Thyroid gland (tissue), 4 donors: ENCODE measurements around the gene ACTG2. TPM values are rescaled to one million over a fixed set of nuclear protein-coding genes. Genes with fewer than 3 reads are reported as not detected.

Experiments
- DNase-seq, 2 donors: peaks; one replicate each; pipeline ENCODE4 v3.0.0-alpha.2; 2019
- H3K27ac ChIP-seq, 3 donors: fragments of 200-600 bp; sonication (generic); 1 replicate in 2 of 3; 2 replicates in 1 of 3; pipeline ENCODE4 v1.5.1; 2016 to 2019; ENCODE audit warnings: mild to moderate bottlenecking in 1 of 3, moderate library complexity in 1 of 3
- H3K27me3 ChIP-seq: fragments of 200-600 bp; sonication (generic); one replicate; pipeline ENCODE4 v1.5.1; 2019
- H3K36me3 ChIP-seq, 2 donors: fragments of 200-600 bp; sonication (generic); one replicate each; pipeline ENCODE4 v1.5.1; 2016 to 2019
- H3K4me1 ChIP-seq, 2 donors: fragments of 200-600 bp; sonication (generic); one replicate each; pipeline ENCODE4 v1.5.1; 2017 to 2019
- H3K4me3 ChIP-seq, 3 donors: fragments of 200-600 bp; sonication (generic); replicated peaks in 1 of 3; 1 replicate in 2 of 3; 2 replicates in 1 of 3; pipeline ENCODE4 v1.5.1; 2016; ENCODE audit warnings: mild to moderate bottlenecking in 1 of 3
- H3K9me3 ChIP-seq: fragments of 200-600 bp; sonication (generic); one replicate; pipeline ENCODE4 v1.5.1; 2017
- CTCF ChIP-seq, 6 experiments: fragments of 200-600 bp in 3 of 6; fragments of 450-650 bp in 3 of 6; sonication (generic) in 3 of 6; IDR thresholded peaks; one replicate each; pipeline ENCODE4 v1.5.1; 2016 to 2019; ENCODE audit warnings: antibody characterized with exemption in 6 of 6, mild to moderate bottlenecking in 2 of 6, inconsistent platforms in 1 of 6, moderate library complexity in 1 of 6
- POLR2A ChIP-seq, 2 donors: fragments of 450-650 bp; IDR thresholded peaks; one replicate each; pipeline ENCODE4 v1.6.1; 2017; ENCODE audit warnings: antibody characterized with exemption in 2 of 2, mild to moderate bottlenecking in 2 of 2, moderate library complexity in 1 of 2
- WGBS, 2 donors: methylation state at CpG; one replicate each; pipeline ENCODE4 v1.1.5; 2017; 5-methylcytosine and 5-hydroxymethylcytosine counted together
- intact Hi-C: fragments of 100-400 bp; cut with DNase I; formaldehyde crosslinking; loops from one replicate; pipeline ENCODE4 v1.15.1; 2023
- total RNA-seq, 4 donors: library from RNA; depleted of rRNA; stranded (reverse); fragments of >200 nt; gene quantifications; one replicate each; pipeline ENCODE4 v1.2.3, GENCODE V29; 2016

The ACTG2 gene
- total RNA-seq, 4 donors from 2014 or later, result 1.5 to 24.4 (median 2.3) TPM

DNA sequence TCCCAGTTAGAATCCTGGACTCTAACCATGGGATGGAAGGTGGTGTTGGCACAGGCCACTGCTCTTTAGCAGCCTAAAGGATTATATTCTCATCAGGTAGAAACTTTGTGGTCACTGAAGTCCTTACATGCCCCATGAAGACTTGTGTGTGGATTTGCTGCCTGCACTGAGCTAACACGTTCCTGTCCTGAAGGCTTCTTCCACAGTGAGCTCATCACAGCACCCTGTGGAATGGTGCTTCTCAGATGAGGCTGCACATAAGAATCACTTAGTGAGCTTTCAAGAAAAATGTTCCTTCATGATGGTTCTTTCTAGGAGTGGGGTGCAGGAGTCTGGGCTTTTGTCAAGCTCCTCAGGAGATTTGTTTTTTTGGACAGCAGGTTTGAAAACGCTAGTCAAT lies 37.3 kb upstream of the ACTG2 start:
- no peaks in the 10 kb centered on the region for H3K27me3 ChIP-seq
- H3K27ac ChIP-seq, result no peak overlapping the region
- no peak for DNase-seq
- H3K36me3 ChIP-seq, result peaks cover 49 to 63% of the 10 kb centered on the region in 2 donors
- TF ChIP-seq CTCF (IDR thresholded peaks at IDR 0.05), result no peak
- TF ChIP-seq POLR2A (IDR thresholded peaks at IDR 0.05), result no peak
- no peak overlapping the region for H3K4me3 ChIP-seq
- 84 to 94% methylated on average over 2 of the region's 2 CpGs for WGBS, 2 donors
- H3K9me3 ChIP-seq, result no peaks in the 10 kb centered on the region
- H3K4me1 ChIP-seq, result no peaks in the 10 kb centered on the region
- intact Hi-C loops, result no loop called here

- intact Hi-C loops, result no loop called here
- no peak overlapping the region for H3K4me3 ChIP-seq
- DNase-seq, result no peak
- TF ChIP-seq CTCF (IDR thresholded peaks at IDR 0.05), result no peak
- TF ChIP-seq POLR2A (IDR thresholded peaks at IDR 0.05), result no peak
- no peak overlapping the region for H3K27ac ChIP-seq
- peaks cover 48 to 63% of the 10 kb centered on the region in 2 donors for H3K36me3 ChIP-seq
- no peaks in the 10 kb centered on the region for H3K4me1 ChIP-seq
- no peaks in the 10 kb centered on the region for H3K27me3 ChIP-seq
- H3K9me3 ChIP-seq, result no peaks in the 10 kb centered on the region
These were observed 36.6 kb upstream of the ACTG2 start for GRCh38 chr2:73856214-73856613.

DNA sequence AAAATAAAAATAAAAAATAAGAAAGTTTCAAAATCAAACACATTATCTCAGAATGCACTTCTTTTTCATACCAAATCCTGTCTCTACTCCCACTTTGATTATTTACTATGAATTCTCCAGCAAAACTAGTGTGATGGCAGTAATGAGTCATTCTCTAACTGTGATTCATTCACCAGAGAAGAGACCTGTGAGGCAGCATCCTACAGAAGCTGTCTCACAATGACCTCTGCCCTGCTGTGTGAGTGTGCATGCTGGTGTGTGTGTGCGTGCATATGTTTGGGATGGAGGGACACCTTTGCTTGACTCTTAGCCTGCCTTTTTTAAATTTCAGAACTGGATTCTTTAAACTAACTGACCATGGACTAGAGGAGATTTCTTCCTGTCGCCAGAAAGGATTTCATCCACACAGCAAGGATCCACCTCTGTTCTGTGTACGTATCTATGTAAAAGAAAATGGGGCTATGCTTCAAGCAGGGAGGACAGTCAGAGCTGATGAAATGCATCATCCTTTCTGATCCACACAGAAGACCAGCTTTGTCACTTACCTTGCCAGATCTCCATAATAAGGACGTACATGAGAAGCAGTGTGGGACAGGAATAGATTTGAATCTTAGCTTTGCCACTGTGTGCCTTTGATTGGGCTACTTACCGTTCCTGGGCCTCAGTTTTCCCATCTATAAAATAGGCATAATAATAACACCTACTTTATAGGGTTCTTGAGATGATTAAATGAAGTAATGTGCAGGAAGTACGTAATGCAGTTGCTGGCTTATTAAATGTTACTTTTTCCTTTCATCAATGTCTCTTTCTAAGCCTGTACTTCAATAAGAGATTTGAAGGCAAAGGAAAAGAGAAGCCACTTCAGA lies 32.9 kb upstream of the ACTG2 start:
- WGBS, 2 donors, result 93 to 95% methylated on average over 6 of the region's 6 CpGs
- TF ChIP-seq POLR2A (IDR thresholded peaks at IDR 0.05) (no peak), CTCF (IDR thresholded peaks at IDR 0.05) (no peak)
- Histone ChIP-seq H3K4me3 (no peak overlapping the region), H3K27me3 (no peaks in the 10 kb centered on the region), H3K36me3 (peaks cover 43 to 53% of the 10 kb centered on the region in 2 donors), H3K9me3 (no peaks in the 10 kb centered on the region), H3K27ac (no peak overlapping the region), H3K4me1 (no peaks in the 10 kb centered on the region)
- no peak for DNase-seq
- intact Hi-C loops, result no loop called here

- Histone ChIP-seq H3K27ac (no peak overlapping the region), H3K4me1 (no peaks in the 10 kb centered on the region), H3K4me3 (no peak overlapping the region), H3K36me3 (peaks cover 29 to 50% of the 10 kb centered on the region in 2 donors), H3K27me3 (no peaks in the 10 kb centered on the region), H3K9me3 (no peaks in the 10 kb centered on the region)
- no peak for TF ChIP-seq CTCF (IDR thresholded peaks at IDR 0.05)
- TF ChIP-seq POLR2A (IDR thresholded peaks at IDR 0.05), result no peak
- intact Hi-C loops, result no loop called here
- DNase-seq, result no peak
- 96 to 97% methylated on average over 2 of the region's 2 CpGs for whole genome bisulfite sequencing, 2 donors
These were observed 29.8 kb upstream of the ACTG2 start for GRCh38 chr2:73862987-73863386.

DNA sequence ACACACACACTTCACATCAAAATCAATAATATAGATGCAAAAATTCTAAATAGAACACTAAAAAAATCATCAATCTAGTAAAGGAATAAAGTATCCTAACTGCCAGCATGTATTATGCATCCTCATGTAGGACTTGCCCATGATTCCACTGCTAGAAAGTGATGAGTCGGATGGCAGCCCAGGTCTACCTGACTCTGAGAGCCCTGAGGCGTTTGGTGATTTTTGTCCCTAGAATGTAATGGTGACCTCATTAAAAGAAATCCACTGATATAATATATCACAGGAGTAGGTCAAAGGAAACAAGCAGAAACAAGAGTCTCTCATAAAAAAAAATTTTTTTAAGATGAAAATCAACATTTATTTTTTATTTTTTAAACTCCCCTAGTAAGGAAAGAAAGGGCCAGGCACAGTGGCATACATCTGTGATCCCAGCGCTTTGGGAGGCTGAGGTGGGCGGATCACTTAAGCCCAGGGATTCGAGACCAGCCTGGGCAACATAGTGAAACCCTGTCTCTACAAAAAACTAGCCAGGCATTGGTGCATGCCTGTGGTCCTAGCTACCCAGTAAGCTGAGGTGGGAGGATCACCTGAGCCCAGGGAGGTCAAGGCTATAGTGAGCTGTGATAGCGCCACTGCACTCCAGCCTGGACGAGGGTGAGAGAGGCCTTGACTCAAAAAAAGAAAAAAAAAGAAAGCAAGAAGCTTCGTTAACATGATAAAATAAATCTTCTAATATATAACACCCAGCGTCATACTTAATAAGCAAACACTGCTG lies 24.4 kb upstream of the ACTG2 start:
- 93 to 96% methylated on average over 9 of the region's 9 CpGs for WGBS, 2 donors
- Histone ChIP-seq H3K27ac (no peak overlapping the region), H3K36me3 (peaks cover 12 to 22% of the 10 kb centered on the region in 2 donors), H3K27me3 (no peaks in the 10 kb centered on the region), H3K9me3 (no peaks in the 10 kb centered on the region), H3K4me1 (no peaks in the 10 kb centered on the region), H3K4me3 (no peak overlapping the region)
- TF ChIP-seq CTCF (IDR thresholded peaks at IDR 0.05) (no peak), POLR2A (IDR thresholded peaks at IDR 0.05) (no peak)
- intact Hi-C loops, result no loop called here
- DNase-seq, result no peak
